GM18498 (cell line): ENCODE results near the gene AUTS2.
A peak's percentile ranks its signal among the peaks of the same experiment; 100 is the strongest.

Experiments
- ATAC-seq: cut with Tn5 transposase; IDR thresholded peaks from one replicate; pipeline ENCODE4 v1.9.1; 2021; ENCODE audit warnings: mild to moderate bottlenecking, moderate library complexity; ENCODE audit not compliant: unreplicated experiment

AUTS2 gene

GRCh38 chr7:69837387-69838068 is 239.3 kb downstream of the AUTS2 start:
- ATAC-seq, result no peak

DNA sequence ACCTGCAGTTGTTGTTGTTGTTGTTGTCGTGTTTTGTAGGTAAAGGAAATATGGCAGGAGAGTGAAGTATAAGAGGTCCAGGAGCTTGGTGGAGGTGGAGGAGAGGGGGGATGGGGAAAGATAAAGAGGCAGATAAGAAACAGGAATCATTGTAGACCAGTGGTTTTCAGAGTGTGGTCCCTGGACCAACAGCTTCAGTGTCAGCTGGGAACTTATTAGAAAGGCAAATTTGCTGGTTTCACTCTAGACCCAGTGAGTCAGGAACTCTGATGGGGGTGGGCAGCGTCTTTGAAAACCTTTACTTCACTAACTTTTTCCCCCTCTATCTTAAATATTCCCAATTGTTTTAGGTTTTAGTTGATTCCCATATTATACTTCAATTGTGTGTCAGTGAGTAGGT is 241.5 kb downstream of the AUTS2 start:
- peak; percentile 57 for ATAC-seq

GRCh38 chr7:69840248-69840647 is 242.0 kb downstream of the AUTS2 start:
- no peak for ATAC-seq

- peak; percentile 51 for ATAC-seq
These were observed 245.4 kb downstream of the AUTS2 start for GRCh38 chr7:69843653-69844052.

- ATAC-seq, result peak; percentile 31
These were observed 246.1 kb downstream of the AUTS2 start for GRCh38 chr7:69844264-69844868.

- no peak for ATAC-seq
These were observed 247.6 kb downstream of the AUTS2 start for GRCh38 chr7:69845721-69846495.

- ATAC-seq, result no peak
These were observed 249.8 kb downstream of the AUTS2 start for GRCh38 chr7:69847921-69848612.

DNA sequence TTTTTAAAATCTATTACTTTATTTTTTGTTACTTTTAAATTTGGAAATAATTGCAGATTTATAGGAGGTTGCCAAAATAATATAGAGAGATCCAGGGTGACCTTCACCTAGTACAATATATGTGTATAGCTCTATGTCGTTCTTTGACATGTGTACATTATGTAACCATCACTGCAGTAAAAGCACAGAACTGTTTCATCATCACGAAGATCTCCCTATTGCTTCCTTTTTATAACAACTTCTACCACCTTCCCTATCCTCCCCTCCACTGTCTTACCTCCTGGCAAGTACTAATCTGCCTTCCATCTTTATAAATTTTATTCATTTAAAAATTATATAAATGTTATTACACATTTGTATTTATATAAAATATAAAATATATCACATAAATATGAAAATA is 251.0 kb downstream of the AUTS2 start:
- ATAC-seq, result no peak

DNA sequence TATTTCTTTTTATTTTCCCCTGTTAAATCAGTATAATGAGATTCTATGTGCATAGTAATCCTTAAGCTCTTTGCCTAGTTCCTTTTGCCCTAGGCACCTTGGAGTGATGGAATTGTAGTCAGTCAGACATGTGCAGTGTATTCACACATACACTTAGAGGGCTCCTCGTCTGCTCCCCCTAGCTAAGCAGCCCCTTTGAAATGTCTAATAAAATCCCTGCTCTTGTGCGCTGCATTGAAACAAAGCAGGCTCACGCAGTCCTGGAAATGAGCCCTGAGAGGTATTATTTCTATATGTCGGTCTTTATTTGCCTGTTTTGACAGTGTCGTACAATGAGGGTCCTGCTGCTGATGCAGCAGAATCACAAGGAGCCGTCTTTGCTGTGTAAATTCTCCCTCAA is 258.7 kb downstream of the AUTS2 start:
- ATAC-seq, result no peak

DNA sequence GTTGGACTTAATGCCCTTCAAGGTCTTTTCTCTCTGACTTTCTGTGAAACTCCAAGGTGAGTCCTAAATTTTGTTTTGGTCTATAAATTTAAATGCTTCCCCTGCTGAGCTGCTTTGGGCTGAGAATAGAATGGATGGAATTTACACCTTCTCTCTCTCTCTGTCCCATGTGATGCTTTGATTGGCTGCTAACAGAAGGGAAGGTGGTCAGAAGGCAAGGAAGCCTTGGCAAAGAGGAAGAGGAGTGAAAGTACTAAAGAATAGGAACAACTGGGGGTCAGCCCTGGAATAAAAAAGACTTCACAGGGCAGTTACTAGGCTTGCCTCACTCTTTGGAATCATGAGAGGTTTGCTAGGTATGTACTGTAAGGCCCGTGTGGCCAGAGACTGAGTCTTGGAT is 260.2 kb downstream of the AUTS2 start:
- ATAC-seq, result no peak

DNA sequence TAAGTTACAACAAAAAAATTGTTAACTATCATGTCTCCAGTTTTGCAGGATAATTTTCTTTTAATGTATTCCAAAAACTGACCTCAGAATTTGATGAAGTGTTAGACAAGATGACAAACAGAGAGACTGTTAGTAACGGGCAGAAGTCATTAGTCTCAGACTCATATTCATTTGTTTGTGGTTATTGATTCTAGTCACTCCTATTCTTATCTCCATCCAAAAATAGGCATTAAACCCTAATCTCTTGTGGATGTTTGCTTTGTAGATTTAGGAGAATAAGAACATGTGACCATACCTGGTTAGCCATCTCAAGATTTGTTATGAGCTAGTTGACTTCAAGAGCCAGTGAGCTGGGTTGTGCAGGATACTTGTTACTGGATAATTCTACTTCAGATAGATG is 261.1 kb downstream of the AUTS2 start:
- peak; percentile 47 for ATAC-seq

DNA sequence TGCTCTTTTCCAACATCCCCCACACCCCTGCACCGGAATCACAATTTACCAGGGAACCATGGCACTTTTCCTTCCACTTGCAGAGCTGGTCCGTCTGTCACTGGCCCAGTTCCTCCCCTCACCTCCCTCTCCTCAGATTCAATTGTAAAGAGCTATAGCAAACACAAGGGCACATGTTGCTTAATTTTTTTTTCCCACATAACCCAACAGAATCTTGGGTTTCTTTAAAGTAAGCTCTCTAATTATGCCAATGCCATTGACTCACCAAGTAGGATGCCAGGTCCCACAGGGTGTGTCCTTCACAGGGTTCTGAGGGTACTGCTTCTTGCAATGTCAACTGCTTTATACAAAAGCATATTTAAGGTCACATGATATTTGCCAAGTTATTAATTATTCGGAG is 262.2 kb downstream of the AUTS2 start:
- ATAC-seq, result no peak

DNA sequence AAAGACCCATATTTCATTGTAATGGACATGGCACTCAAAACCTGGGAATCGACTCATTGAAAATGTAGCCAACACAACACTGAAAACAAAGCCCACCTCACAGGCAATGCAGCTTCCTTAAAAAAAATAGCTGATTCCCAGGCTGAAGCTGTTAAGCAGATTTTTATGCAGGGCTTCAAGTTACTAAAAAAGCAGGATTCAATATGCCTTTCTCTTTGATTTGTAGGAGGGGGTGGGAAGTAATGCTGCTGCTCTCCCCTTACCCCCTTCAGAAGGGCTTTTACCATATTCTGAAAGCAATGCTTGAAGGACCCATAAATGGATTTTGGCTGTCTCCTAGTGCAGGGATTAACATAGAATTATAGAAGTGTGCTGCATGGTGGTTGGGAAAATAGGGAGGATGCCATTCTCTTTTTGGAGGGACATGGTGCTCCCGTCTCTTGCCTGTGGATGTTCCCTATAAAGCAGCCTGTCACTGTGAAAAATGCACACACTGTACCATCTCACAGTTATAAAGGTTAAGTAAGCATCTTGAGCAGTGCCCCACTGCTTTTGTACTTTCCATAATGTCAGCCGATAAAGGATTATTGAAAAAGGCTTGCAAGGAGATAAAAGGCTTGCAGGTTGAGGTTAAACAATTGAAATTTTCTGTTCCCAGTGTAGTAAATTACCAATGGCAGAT is 262.8 kb downstream of the AUTS2 start:
- no peak for ATAC-seq

GRCh38 chr7:69862413-69863064 is 264.3 kb downstream of the AUTS2 start:
- no peak for ATAC-seq

DNA sequence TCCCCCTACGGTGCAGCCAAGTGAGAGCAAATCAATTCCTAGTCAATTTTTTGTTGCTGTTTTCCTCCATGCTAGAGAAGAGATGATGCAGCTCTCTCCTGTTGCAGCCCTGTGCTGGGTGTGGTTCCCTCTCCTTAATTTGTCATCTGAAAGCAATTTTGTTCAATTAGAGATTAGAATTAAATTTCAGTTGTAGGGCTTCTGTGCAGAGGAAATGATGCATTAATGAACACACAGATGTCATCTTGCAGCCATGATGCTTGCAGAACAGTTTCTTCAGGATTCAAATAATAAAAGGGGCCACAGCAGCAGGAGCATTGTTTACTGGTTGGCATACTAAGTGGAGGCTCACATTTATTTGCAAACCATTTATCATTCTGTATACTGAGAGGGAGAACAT is 266.0 kb downstream of the AUTS2 start:
- no peak for ATAC-seq

- peak; percentile 58 for ATAC-seq
These were observed 266.5 kb downstream of the AUTS2 start for GRCh38 chr7:69864822-69865221.

- ATAC-seq, result no peak
These were observed 270.6 kb downstream of the AUTS2 start for GRCh38 chr7:69868921-69869320.

- no peak for ATAC-seq
These were observed 273.1 kb downstream of the AUTS2 start for GRCh38 chr7:69871213-69871885.

- no peak for ATAC-seq
These were observed 273.8 kb downstream of the AUTS2 start for GRCh38 chr7:69871886-69872569.
